ENCODE measurements around the gene SH3GL2. TPM values are rescaled to one million over a fixed set of nuclear protein-coding genes. Genes with fewer than 3 reads are reported as not detected.

The SH3GL2 gene
- total and polyA plus RNA-seq, 2 donors, result 0.38 to 1.8 TPM

DNA sequence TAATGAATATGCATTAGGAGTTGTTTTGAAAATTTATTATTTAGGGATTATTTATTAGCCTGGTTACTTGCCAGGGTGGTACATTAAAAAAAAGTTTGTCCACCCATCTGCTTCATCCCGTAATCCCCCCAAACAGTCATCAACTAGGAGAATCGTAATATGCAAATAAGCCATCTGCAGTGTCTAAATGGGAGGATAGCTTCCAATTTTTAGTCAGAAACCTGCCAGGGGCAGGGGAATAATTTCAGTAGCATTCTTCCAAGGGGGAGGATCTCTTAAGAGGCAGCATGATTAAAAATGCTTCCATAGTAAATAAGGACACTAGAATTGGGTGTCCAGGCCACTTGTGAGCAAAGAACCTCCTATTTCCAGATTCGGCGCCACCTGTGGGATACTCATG is 43.3 kb downstream of the SH3GL2 start:
- DNase-seq (ENCODE audit: low read depth in 6 of 9, low spot score in 9 of 9), result no peak
- Histone ChIP-seq H3K27ac (ENCODE audit: low read depth in 1 of 2, low read length in 1 of 2) (no peak overlapping the region), H3K27me3 (ENCODE audit: control insufficient read depth in 2 of 2, insufficient read depth in 1 of 2, low read length in 1 of 2) (no peaks in the 10 kb centered on the region), H3K4me3 (ENCODE audit: low read length in 2 of 2) (no peak overlapping the region), H3K9me3 (ENCODE audit: control insufficient read depth in 2 of 2, insufficient read depth in 1 of 2, low read length in 1 of 2) (no peaks in the 10 kb centered on the region), H3K4me1 (ENCODE audit: control insufficient read depth in 2 of 2, insufficient read depth in 2 of 2, low read length in 2 of 2) (no peaks in the 10 kb centered on the region), H3K36me3 (ENCODE audit: control insufficient read depth in 2 of 2, insufficient read depth in 2 of 2, low read length in 1 of 2) (no peaks in the 10 kb centered on the region)
- 93% methylated on average over 4 of the region's 4 CpGs for WGBS

DNA sequence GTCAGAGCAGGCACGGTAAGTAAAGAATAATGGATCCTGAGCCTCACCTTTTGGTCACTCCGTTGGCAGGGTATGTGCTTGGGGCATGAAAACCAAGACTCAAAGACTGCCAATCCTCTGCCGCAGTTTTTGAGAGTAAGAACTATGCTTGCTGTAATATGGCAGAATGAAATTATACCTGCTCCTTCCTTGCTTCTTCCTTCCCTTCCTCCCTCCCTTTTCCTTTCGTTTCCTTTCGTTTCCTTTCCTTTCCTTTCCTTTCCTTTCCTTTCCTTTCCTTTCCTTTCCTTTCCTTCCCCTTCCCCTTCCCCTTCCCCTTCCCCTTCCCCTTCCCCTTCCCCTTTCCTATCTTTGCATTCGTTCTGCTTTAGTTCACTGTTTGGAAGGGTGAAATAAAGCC is 43.9 kb downstream of the SH3GL2 start:
- no peaks in the 10 kb centered on the region for H3K36me3 ChIP-seq (ENCODE audit: control insufficient read depth in 2 of 2, insufficient read depth in 2 of 2, low read length in 1 of 2)
- no peaks in the 10 kb centered on the region for H3K4me1 ChIP-seq (ENCODE audit: control insufficient read depth in 2 of 2, insufficient read depth in 2 of 2, low read length in 2 of 2)
- no peak for DNase-seq (ENCODE audit: low read depth in 6 of 9, low spot score in 9 of 9)
- no peaks in the 10 kb centered on the region for H3K27me3 ChIP-seq (ENCODE audit: control insufficient read depth in 2 of 2, insufficient read depth in 1 of 2, low read length in 1 of 2)
- no peak overlapping the region for H3K4me3 ChIP-seq (ENCODE audit: low read length in 2 of 2)
- no peaks in the 10 kb centered on the region for H3K9me3 ChIP-seq (ENCODE audit: control insufficient read depth in 2 of 2, insufficient read depth in 1 of 2, low read length in 1 of 2)
- WGBS, result 83% methylated on average over 5 of the region's 6 CpGs
- H3K27ac ChIP-seq (ENCODE audit: low read depth in 1 of 2, low read length in 1 of 2), result no peak overlapping the region

DNA sequence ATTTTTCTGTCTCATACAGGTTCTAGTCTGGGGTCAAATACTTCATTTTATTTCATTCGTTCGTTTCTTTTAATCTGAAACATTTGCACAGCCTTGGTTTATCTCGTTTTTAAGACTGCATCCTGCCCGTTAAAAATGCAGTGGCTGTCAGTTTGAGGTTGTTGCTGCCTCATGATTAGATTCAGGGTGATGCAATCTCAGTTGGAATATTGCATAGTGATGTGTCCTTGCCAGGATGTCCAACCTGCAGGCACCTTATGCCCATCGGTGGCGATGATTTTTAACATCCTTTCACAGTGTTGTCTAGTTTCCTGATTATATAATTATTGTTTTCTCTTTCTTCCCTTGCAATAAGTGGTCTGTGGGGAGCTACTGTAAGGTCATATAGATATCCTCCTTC is 45.1 kb downstream of the SH3GL2 start:
- DNase-seq (ENCODE audit: low read depth in 6 of 9, low spot score in 9 of 9), result no peak
- Histone ChIP-seq H3K27me3 (ENCODE audit: control insufficient read depth in 2 of 2, insufficient read depth in 1 of 2, low read length in 1 of 2) (no peaks in the 10 kb centered on the region), H3K36me3 (ENCODE audit: control insufficient read depth in 2 of 2, insufficient read depth in 2 of 2, low read length in 1 of 2) (no peaks in the 10 kb centered on the region), H3K4me1 (ENCODE audit: control insufficient read depth in 2 of 2, insufficient read depth in 2 of 2, low read length in 2 of 2) (no peaks in the 10 kb centered on the region), H3K9me3 (ENCODE audit: control insufficient read depth in 2 of 2, insufficient read depth in 1 of 2, low read length in 1 of 2) (no peaks in the 10 kb centered on the region), H3K4me3 (ENCODE audit: low read length in 2 of 2) (no peak overlapping the region), H3K27ac (ENCODE audit: low read depth in 1 of 2, low read length in 1 of 2) (no peak overlapping the region)
- WGBS, result 87% methylated on average over 6 of the region's 6 CpGs

DNA sequence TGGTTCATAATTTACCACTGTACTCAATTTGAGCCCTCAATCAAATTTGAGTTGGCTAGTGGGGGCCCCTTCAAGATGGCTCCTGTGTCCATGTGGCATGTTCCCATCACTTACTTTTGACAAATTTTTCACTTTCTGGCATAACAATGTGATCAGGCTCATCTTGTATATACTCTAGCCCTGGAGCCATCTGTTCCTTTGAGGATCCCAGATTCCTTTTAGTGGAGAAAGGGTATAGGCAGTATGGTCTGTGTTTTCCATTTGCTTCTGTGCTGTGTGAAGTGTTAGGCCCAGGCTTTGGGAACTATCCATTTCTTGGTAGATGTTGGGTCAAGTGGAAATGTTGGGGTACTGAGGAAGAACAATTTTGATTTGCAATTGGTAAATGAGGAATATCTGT is 45.7 kb downstream of the SH3GL2 start:
- Histone ChIP-seq H3K27me3 (ENCODE audit: control insufficient read depth in 2 of 2, insufficient read depth in 1 of 2, low read length in 1 of 2) (no peaks in the 10 kb centered on the region), H3K4me1 (ENCODE audit: control insufficient read depth in 2 of 2, insufficient read depth in 2 of 2, low read length in 2 of 2) (no peaks in the 10 kb centered on the region), H3K36me3 (ENCODE audit: control insufficient read depth in 2 of 2, insufficient read depth in 2 of 2, low read length in 1 of 2) (no peaks in the 10 kb centered on the region), H3K27ac (ENCODE audit: low read depth in 1 of 2, low read length in 1 of 2) (no peak overlapping the region), H3K9me3 (ENCODE audit: control insufficient read depth in 2 of 2, insufficient read depth in 1 of 2, low read length in 1 of 2) (no peaks in the 10 kb centered on the region), H3K4me3 (ENCODE audit: low read length in 2 of 2) (no peak overlapping the region)
- no peak for DNase-seq (ENCODE audit: low read depth in 6 of 9, low spot score in 9 of 9)

DNA sequence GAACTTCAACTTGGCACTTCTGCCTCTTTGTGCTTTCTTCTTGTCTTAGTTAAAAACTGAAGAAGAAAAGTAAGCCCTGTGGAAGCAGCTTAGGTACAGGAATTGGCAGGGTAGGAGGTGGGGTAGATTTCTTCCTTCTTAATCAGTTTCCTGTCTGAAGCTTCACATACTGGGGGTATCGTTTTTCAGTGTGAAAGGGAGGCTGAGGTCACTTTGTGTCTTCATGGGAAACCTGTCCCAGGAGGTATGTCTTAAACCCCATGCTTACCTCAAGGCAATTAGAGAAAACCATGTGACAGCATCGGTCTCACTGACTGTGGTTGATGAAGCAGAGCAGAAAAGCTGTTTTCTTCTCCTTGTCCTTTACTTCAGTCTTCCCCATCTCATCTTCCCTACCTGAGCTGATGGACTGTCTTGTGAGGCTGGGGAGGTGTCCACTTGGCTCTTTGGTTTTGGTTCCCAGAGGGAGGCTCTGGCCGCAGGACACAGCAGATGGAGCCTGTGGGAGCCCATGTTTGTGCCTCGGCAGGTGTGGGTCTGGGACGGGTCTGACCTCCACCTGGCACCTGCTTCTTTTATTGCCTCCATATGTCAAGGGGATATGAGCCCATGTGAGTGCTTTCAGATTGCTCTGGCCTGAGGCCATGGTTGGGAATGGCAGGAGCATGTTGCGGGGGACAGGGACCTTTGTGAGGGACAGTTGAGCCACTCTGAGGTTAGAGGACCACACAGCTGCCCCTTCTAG is 47.0 kb downstream of the SH3GL2 start:
- no peak for DNase-seq (ENCODE audit: low read depth in 6 of 9, low spot score in 9 of 9)
- H3K4me1 ChIP-seq (ENCODE audit: control insufficient read depth in 2 of 2, insufficient read depth in 2 of 2, low read length in 2 of 2), result no peaks in the 10 kb centered on the region
- H3K27ac ChIP-seq (ENCODE audit: low read depth in 1 of 2, low read length in 1 of 2), result no peak overlapping the region
- WGBS, result 86% methylated on average over 6 of the region's 6 CpGs
- no peaks in the 10 kb centered on the region for H3K27me3 ChIP-seq (ENCODE audit: control insufficient read depth in 2 of 2, insufficient read depth in 1 of 2, low read length in 1 of 2)
- no peaks in the 10 kb centered on the region for H3K36me3 ChIP-seq (ENCODE audit: control insufficient read depth in 2 of 2, insufficient read depth in 2 of 2, low read length in 1 of 2)
- H3K9me3 ChIP-seq (ENCODE audit: control insufficient read depth in 2 of 2, insufficient read depth in 1 of 2, low read length in 1 of 2), result no peaks in the 10 kb centered on the region
- H3K4me3 ChIP-seq (ENCODE audit: low read length in 2 of 2), result no peak overlapping the region

DNA sequence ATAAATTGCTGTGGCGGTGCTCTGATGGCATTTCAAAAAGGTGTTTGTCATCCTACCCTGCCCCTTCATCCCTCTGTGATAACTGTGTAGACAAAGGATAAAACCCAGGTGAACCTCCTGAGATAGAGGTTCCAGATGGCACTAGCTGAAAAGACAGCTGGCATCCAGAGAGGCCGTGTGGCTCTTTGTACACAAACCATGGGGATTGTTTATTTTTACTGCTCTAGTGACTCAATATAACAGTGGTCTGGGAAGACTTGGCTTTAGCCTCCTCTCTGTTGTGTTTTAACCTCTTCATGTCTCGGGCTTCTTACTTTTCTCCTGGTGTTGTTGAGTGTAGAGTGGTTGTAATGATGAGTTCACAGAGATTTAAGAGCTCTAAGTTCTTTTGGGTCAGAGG is 48.8 kb downstream of the SH3GL2 start:
- H3K9me3 ChIP-seq (ENCODE audit: control insufficient read depth in 2 of 2, insufficient read depth in 1 of 2, low read length in 1 of 2), result no peaks in the 10 kb centered on the region
- no peak overlapping the region for H3K4me3 ChIP-seq (ENCODE audit: low read length in 2 of 2)
- DNase-seq (ENCODE audit: low read depth in 6 of 9, low spot score in 9 of 9), result no peak
- no peaks in the 10 kb centered on the region for H3K4me1 ChIP-seq (ENCODE audit: control insufficient read depth in 2 of 2, insufficient read depth in 2 of 2, low read length in 2 of 2)
- H3K27ac ChIP-seq (ENCODE audit: low read depth in 1 of 2, low read length in 1 of 2), result no peak overlapping the region
- no peaks in the 10 kb centered on the region for H3K27me3 ChIP-seq (ENCODE audit: control insufficient read depth in 2 of 2, insufficient read depth in 1 of 2, low read length in 1 of 2)
- no peaks in the 10 kb centered on the region for H3K36me3 ChIP-seq (ENCODE audit: control insufficient read depth in 2 of 2, insufficient read depth in 2 of 2, low read length in 1 of 2)
- WGBS, result 77% methylated on average over 3 of the region's 3 CpGs

DNA sequence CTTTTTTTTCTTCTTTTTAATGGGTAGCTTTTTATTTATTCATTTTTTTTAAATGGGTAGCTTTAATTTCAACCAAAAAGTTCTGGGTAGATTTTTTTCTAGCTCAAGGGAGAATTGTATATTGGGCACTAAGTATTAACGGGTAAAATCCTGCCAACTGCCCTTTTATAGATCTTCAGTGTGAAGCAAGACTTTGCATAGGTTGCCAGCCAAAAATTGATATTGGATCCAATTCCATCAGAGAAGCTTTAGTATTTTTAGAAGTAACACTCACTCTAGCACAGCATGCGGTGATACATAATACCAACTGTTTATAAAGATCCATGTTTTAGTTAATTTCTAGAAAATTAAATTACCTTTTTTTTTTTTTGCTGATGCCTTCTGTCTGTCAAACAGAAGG is 49.8 kb downstream of the SH3GL2 start:
- Histone ChIP-seq H3K27me3 (ENCODE audit: control insufficient read depth in 2 of 2, insufficient read depth in 1 of 2, low read length in 1 of 2) (no peaks in the 10 kb centered on the region), H3K4me3 (ENCODE audit: low read length in 2 of 2) (no peak overlapping the region), H3K27ac (ENCODE audit: low read depth in 1 of 2, low read length in 1 of 2) (no peak overlapping the region), H3K4me1 (ENCODE audit: control insufficient read depth in 2 of 2, insufficient read depth in 2 of 2, low read length in 2 of 2) (no peaks in the 10 kb centered on the region), H3K36me3 (ENCODE audit: control insufficient read depth in 2 of 2, insufficient read depth in 2 of 2, low read length in 1 of 2) (no peaks in the 10 kb centered on the region), H3K9me3 (ENCODE audit: control insufficient read depth in 2 of 2, insufficient read depth in 1 of 2, low read length in 1 of 2) (no peaks in the 10 kb centered on the region)
- WGBS, result 99% methylated on average over 2 of the region's 2 CpGs
- DNase-seq (ENCODE audit: low read depth in 6 of 9, low spot score in 9 of 9), result no peak

DNA sequence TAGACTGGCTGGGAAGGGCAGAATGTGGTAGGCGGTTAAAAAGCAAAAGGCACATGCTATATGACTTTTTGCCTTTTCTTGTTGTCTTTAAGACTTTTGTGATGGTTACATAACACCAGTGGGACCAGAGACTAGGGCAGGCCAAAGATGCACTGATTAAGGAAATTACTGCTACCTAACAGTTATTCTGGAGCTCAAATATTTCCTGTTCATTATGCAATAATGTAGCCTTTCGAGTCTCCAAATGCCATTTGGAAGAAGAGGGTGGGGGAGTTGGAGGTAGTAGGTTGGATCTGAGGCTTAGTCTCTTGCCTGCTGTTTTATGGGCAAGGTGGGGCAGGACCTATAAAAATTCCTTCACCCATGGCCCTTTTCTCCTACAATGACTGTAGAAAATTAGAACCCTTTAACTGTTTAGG is 51.7 kb downstream of the SH3GL2 start:
- Histone ChIP-seq H3K27ac (ENCODE audit: low read depth in 1 of 2, low read length in 1 of 2) (no peak overlapping the region), H3K4me3 (ENCODE audit: low read length in 2 of 2) (no peak overlapping the region), H3K36me3 (ENCODE audit: control insufficient read depth in 2 of 2, insufficient read depth in 2 of 2, low read length in 1 of 2) (no peaks in the 10 kb centered on the region), H3K4me1 (ENCODE audit: control insufficient read depth in 2 of 2, insufficient read depth in 2 of 2, low read length in 2 of 2) (no peaks in the 10 kb centered on the region), H3K9me3 (ENCODE audit: control insufficient read depth in 2 of 2, insufficient read depth in 1 of 2, low read length in 1 of 2) (no peaks in the 10 kb centered on the region), H3K27me3 (ENCODE audit: control insufficient read depth in 2 of 2, insufficient read depth in 1 of 2, low read length in 1 of 2) (no peaks in the 10 kb centered on the region)
- DNase-seq (ENCODE audit: low read depth in 6 of 9, low spot score in 9 of 9), result no peak
- 68% methylated on average over 2 of the region's 2 CpGs for WGBS

DNA sequence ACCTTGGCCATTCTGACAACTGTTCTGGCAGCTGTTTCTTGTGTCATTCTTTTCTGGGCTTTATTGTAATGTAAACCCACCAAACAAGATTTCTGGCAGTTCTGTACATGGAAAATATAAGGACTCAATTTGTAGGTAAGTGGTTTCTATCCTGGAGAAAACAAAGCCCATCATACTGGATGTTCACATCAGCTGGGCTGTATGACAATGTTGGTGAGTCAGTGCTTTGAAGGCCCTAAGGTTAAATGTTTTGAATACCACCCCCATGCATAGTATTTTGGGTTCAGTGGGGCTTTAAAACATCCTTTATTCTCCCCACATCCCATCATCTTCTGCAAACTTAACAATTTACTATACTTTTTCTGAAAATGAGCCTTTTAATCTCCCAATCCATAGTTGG is 52.5 kb downstream of the SH3GL2 start:
- no peak for DNase-seq (ENCODE audit: low read depth in 6 of 9, low spot score in 9 of 9)
- Histone ChIP-seq H3K27ac (ENCODE audit: low read depth in 1 of 2, low read length in 1 of 2) (no peak overlapping the region), H3K36me3 (ENCODE audit: control insufficient read depth in 2 of 2, insufficient read depth in 2 of 2, low read length in 1 of 2) (no peaks in the 10 kb centered on the region), H3K9me3 (ENCODE audit: control insufficient read depth in 2 of 2, insufficient read depth in 1 of 2, low read length in 1 of 2) (no peaks in the 10 kb centered on the region), H3K27me3 (ENCODE audit: control insufficient read depth in 2 of 2, insufficient read depth in 1 of 2, low read length in 1 of 2) (no peaks in the 10 kb centered on the region), H3K4me3 (ENCODE audit: low read length in 2 of 2) (no peak overlapping the region), H3K4me1 (ENCODE audit: control insufficient read depth in 2 of 2, insufficient read depth in 2 of 2, low read length in 2 of 2) (no peaks in the 10 kb centered on the region)

DNA sequence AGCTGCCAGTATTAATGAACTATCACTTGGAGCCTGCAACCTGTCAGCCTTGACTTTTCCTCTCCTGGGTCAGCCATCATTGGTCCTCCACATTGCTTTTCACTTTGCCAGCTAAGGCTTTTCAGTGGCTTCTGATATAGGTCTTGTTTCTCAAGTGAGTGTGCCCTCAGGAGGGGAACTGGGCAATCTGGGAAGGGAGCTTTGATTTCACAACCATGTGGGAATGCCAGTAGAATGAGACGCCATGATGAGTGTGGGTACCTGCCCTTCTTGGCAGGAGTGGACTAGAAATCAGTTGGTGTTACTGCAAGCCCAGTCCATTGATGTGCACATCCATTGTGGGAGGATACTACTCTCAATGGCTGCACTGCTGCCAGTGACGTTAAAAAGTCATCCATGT is 54.1 kb downstream of the SH3GL2 start:
- Histone ChIP-seq H3K4me1 (ENCODE audit: control insufficient read depth in 2 of 2, insufficient read depth in 2 of 2, low read length in 2 of 2) (no peaks in the 10 kb centered on the region), H3K27ac (ENCODE audit: low read depth in 1 of 2, low read length in 1 of 2) (no peak overlapping the region), H3K9me3 (ENCODE audit: control insufficient read depth in 2 of 2, insufficient read depth in 1 of 2, low read length in 1 of 2) (no peaks in the 10 kb centered on the region), H3K36me3 (ENCODE audit: control insufficient read depth in 2 of 2, insufficient read depth in 2 of 2, low read length in 1 of 2) (no peaks in the 10 kb centered on the region), H3K27me3 (ENCODE audit: control insufficient read depth in 2 of 2, insufficient read depth in 1 of 2, low read length in 1 of 2) (no peaks in the 10 kb centered on the region), H3K4me3 (ENCODE audit: low read length in 2 of 2) (no peak overlapping the region)
- DNase-seq (ENCODE audit: low read depth in 6 of 9, low spot score in 9 of 9), result no peak
- WGBS, result 64% methylated on average over 2 of the region's 2 CpGs
